ENCODE data around the gene LDB3. TPM values are rescaled to one million over a fixed set of nuclear protein-coding genes. Genes with fewer than 3 reads are reported as not detected.

The LDB3 gene
- total RNA-seq, 1 experiment from 2014 or later = 0.20 TPM

GRCh38 chr10:86775870-86776180, 107.5 kb downstream of the LDB3 start:
- peaks cover 79% of the 10 kb centered on the region for H3K79me2 ChIP-seq (ENCODE audit: insufficient read depth, low read length)
- TF ChIP-seq ELF1 (IDR thresholded peaks at IDR 0.05; ENCODE audit: borderline replicate concordance, low read depth) = no peak
- TF ChIP-seq POLR2AphosphoS5 (IDR thresholded peaks at IDR 0.05; ENCODE audit: low read depth, low read length) = no peak
- no peak for TF ChIP-seq CBX3 (IDR thresholded peaks at IDR 0.05; ENCODE audit: low read depth)
- TF ChIP-seq POLR2A (IDR thresholded peaks at IDR 0.05; ENCODE audit: borderline replicate concordance, extremely low read depth, insufficient read depth, insufficient read length) = no peak
- no peak for TF ChIP-seq TCF7L2 (IDR thresholded peaks at IDR 0.05; ENCODE audit: borderline replicate concordance, extremely low read depth, insufficient read depth, insufficient read length)
- TF ChIP-seq SRF (IDR thresholded peaks at IDR 0.05; ENCODE audit: low read depth) = no peak
- DNase-seq (ENCODE audit: low read depth, low spot score) = no peak
- no peak overlapping the region for H3K27ac ChIP-seq (ENCODE audit: low read depth, low read length)
- no peaks in the 10 kb centered on the region for H3K27me3 ChIP-seq (ENCODE audit: insufficient read depth, low read length)
- ChIA-PET CTCF (no interaction called here), RAD21 (ENCODE audit: low non-redundant PET in 1 of 2, low total read pairs in 2 of 2, uncharacterized antibody in 2 of 2, unreplicated experiment in 2 of 2) (no interaction called here), POLR2A (no interaction called here)
- no peaks in the 10 kb centered on the region for H3K9me3 ChIP-seq (ENCODE audit: control insufficient read depth in 1 of 2, insufficient read depth in 1 of 2, low read depth in 1 of 2, low read length in 2 of 2)
- ATAC-seq = no peak
- H3K9me2 ChIP-seq (ENCODE audit: insufficient read depth) = no peaks in the 10 kb centered on the region
- H3K9ac ChIP-seq (ENCODE audit: low read length) = no peak overlapping the region
- H3K4me3 ChIP-seq (replicated peaks in 1 of 2; ENCODE audit: low read depth in 1 of 2, low read length in 2 of 2) = no peak overlapping the region
- no TSS peak for BruUV-seq (replicated peaks)
- intact Hi-C loops (cut with micrococcal nuclease) = no loop called here
- no peak overlapping the region for H2AFZ ChIP-seq (ENCODE audit: low read depth, low read length, poor library complexity, severe bottlenecking)
- H3K4me2 ChIP-seq (ENCODE audit: low read length) = no peak overlapping the region
- H4K20me1 ChIP-seq (ENCODE audit: insufficient read depth) = no peaks in the 10 kb centered on the region
- no peaks in the 10 kb centered on the region for H3K36me3 ChIP-seq (ENCODE audit: control insufficient read depth in 1 of 2, insufficient read depth in 2 of 2, low read length in 2 of 2)
- 0 out of 4 replicates have a peak, but pooled peaks cover 0 to 4% of the 10 kb centered on the region in 2 experiments for H3K4me1 ChIP-seq (ENCODE audit: control insufficient read depth in 1 of 2, insufficient read depth in 2 of 2, low read length in 2 of 2)

DNA sequence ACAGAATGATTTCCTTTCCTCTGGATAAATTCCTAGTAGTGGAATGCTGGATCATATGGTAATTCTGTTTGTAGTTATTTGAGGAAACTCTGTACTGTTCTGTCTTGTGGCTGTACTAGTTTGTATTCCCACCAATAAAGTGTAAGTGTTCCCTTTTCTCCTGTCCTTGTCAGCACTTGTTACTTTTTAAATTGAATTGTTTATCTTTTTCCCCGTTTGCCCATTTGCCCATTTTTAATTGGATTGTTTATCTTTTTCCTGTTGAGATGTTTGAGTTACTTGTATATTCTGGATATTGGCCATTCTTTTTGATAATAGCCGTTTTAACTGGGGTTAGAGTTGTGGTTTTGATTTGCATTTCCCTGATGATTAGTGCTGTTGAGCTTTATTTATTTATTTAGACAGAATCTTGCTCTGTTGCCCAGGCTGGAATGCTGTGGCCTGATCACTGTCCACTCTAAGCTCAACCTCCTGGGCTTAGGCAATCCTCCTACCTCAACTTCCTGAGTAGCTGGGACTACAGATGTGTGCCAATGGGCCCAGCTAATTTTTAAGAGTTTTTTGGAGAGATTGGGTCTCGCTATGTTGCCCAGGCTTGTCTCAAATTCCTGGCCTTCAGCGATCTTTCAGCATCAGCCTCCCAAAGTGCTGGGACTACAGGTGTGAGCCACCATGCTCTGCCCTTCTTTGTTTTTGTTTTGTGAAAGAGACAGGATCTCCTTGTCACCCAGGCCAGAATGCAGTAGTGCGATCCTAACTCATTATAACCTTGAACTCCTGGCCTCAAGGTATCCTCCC, 111.1 kb downstream of the LDB3 start:
- Histone ChIP-seq H2AFZ (ENCODE audit: low read depth, low read length, poor library complexity, severe bottlenecking) (no peak overlapping the region), H4K20me1 (ENCODE audit: insufficient read depth) (no peaks in the 10 kb centered on the region), H3K4me1 (ENCODE audit: control insufficient read depth in 1 of 2, insufficient read depth in 2 of 2, low read length in 2 of 2) (0 out of 4 replicates have a peak, but pooled peaks cover 0 to 4% of the 10 kb centered on the region in 2 experiments), H3K4me2 (ENCODE audit: low read length) (no peak overlapping the region), H3K4me3 (replicated peaks in 1 of 2; ENCODE audit: low read depth in 1 of 2, low read length in 2 of 2) (no peak overlapping the region), H3K9ac (ENCODE audit: low read length) (no peak overlapping the region), H3K27ac (ENCODE audit: low read depth, low read length) (no peak overlapping the region), H3K27me3 (ENCODE audit: insufficient read depth, low read length) (no peaks in the 10 kb centered on the region), H3K9me2 (ENCODE audit: insufficient read depth) (no peaks in the 10 kb centered on the region), H3K36me3 (ENCODE audit: control insufficient read depth in 1 of 2, insufficient read depth in 2 of 2, low read length in 2 of 2) (no peaks in the 10 kb centered on the region), H3K9me3 (ENCODE audit: control insufficient read depth in 1 of 2, insufficient read depth in 1 of 2, low read depth in 1 of 2, low read length in 2 of 2) (no peaks in the 10 kb centered on the region), H3K79me2 (ENCODE audit: insufficient read depth, low read length) (peaks cover 89% of the 10 kb centered on the region)
- intact Hi-C loops (cut with micrococcal nuclease) = no loop called here
- RAD21 ChIA-PET (ENCODE audit: low non-redundant PET in 1 of 2, low total read pairs in 2 of 2, uncharacterized antibody in 2 of 2, unreplicated experiment in 2 of 2) = no interaction called here
- no peak for ATAC-seq
- TF ChIP-seq ELF1 (IDR thresholded peaks at IDR 0.05; ENCODE audit: borderline replicate concordance, low read depth) = no peak
- CTCF ChIA-PET = interaction anchor here (1.2 kb wide), 1 partner anchor 12 kb away, joined by 4 read pairs; no protein-coding TSS in a partner anchor
- POLR2A ChIA-PET = no interaction called here
- no peak for DNase-seq (ENCODE audit: low read depth, low spot score)
- no TSS peak for BruUV-seq (replicated peaks)

Data from HCT116 (cell line).